ENCODE results near the gene AGBL3.

The AGBL3 gene

DNA sequence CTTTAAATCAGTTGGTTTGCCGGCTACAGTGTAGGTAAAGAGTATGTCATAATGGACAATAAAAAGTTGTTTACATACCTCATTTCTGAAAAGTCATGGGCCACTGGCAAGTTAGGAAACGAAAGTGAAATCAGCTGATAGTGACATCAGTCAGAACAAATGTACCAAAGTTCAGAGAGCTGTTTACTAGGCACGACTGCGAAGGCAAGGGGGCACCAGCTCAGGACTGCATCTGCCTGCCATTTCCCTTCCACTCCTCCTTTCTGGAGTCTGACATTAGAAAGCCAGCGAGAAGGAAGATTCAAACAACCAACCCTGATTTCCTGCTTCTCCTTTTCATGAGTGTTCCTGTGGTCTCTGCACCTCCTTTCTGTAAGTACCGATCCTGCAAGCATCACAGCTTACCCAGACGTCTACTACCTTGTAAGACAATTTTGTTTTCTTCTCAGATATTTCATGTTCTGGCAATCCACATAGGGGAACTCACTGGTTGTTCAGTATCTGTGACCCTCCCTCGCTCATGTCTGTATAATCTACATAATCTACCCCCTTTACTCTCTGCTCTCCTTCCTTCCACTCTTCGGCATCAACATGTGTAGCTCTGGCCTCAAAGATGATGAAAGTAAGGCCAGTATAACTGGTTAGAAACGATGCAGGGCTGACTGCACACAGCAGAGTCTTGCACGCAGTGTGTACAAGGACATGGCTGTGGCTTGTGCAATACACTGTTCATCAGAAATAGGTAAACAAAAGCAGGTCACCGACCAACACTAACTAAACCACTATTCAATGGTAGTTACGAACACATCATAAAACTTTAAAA is 161.8 kb downstream of the AGBL3 start, which contains the start of gene TMEM140:
Gene TMEM140 (plus strand): TSS at position 174 of the 823 bp plus-strand sequence. CDS start 16,370 bp downstream, outside the sequence.
- peak; percentile 73 for DNase-seq (ENCODE audit: low spot score)

DNA sequence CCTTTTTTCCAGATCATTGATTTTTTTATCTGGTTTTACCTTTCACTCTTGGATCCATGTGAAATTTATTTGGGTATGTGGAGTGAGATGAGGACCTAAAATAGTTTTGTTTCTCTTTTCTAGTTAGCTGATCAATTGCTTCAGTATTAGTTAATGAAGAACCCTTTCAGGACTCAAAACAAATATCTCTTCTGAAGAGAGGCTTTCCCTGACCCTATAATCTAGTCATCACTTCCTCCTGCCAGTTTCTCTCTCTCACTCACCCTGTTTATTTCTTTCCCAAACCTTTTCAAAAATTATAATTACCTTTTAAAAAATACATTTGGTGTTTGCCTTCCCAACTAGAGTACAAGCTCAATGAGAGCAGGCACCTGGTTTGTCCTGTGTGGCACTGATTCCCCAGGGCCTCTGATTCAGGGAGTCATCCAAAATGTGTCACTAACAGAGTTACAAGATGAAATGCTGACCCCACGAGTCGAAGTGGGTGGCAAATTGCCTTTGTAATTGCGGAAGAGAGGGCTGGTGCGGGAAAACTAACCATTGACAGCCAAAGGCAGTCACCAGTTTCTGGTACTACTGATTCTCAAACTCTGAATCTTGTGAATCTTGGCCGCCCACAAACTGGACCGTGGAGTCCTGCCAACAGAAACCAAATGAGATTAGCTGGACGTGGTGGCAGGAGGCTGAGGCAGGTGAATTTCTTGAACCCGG is 163.9 kb downstream of the AGBL3 start:
- DNase-seq (ENCODE audit: low spot score): no peak

DNA sequence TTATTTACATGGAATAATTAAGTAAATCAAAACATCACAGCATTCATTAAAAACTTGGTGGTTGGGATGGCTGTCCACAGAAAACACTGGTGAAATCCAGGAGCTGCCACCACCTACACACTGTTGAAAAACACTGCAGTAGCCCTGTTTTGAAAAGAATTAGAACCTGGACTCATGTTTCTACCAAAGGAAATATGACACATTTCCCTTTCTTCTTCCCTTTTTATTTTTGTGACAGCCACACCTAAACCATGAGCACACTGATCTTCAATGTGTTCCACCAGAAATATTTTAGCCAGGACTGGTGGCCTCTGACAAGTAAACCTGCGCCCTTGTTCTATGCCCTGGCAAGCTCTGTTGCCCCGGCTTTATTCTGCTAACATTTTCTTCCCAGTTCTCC is 164.8 kb downstream of the AGBL3 start:
- no peak for DNase-seq (ENCODE audit: low spot score)

DNA sequence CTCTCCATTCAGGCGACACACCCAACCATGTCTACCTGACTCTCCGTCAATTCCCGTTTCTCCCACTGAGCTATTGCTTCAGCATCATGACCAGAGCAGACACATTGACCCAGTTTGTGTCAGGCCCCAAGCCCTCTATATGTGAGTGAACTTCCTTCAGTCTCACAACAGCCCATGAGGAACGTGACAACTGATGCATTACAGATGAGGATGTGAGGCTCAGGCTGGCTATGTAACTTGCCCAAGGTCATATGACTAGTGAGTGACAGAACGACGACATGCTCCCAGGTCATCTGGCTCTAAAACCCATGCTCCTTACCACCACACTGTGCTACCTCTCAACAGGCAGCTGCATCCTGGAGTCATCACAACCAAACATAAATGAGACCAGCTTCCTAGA is 165.2 kb downstream of the AGBL3 start:
- no peak for DNase-seq (ENCODE audit: low spot score)

DNA sequence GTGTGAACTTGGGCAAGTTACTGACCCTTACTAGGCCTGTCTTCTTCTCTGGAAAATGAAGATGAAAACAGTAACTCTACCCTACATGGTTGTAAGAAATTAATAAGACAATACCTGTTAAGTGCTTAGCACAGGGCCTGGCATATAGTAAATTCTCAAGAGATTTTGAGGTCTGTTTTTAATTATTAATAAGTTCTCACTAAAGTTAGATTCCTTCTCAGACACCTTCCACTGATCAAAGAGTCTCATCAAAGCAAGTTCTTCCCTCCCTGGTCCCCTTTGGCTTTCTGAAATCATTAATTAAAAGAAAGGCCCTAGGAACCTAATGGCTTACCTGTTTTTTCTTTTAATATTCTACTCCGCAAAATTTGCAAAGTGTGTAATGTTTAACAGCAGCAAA is 166.1 kb downstream of the AGBL3 start:
- DNase-seq (ENCODE audit: low spot score): no peak

DNA sequence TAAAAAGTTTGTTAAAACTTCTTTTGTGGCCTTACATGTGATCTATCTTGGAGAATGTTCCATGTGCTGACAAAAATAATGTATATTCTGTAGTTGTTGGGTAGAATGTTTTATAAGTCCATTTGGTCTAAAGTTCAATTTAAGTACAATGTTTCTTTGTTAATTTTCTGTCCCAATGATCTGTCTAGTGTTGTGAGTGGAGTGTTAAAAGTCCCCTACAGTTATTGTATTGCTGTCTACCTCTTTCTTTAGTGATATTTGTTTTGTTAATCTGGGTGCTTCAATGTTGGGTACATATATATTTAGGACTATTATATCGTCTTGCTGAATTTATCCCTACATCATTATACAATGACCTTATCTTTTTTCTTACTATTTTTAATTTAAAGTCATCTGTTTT is 168.4 kb downstream of the AGBL3 start:
- no peak for DNase-seq (ENCODE audit: low spot score)

DNA sequence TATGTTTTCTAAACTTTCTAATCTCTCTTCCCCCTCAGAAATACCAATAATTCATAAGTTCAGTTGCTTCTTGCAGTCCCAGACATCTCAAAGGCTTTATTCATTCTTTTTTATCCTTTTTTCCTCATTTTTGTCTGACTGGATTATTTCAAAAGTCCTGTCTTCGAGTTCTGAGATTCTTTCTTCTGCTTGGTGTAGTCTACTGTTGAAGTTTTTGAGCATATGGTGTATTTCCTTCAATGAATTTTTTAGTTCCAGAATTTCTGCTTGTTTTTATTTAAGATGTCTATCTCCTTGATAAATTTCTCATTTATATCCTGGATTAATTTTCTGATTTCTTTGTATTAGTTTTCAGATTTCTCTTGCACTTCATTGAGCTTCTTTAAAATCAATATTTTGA is 170.0 kb downstream of the AGBL3 start:
- no peak for DNase-seq (ENCODE audit: low spot score)

DNA sequence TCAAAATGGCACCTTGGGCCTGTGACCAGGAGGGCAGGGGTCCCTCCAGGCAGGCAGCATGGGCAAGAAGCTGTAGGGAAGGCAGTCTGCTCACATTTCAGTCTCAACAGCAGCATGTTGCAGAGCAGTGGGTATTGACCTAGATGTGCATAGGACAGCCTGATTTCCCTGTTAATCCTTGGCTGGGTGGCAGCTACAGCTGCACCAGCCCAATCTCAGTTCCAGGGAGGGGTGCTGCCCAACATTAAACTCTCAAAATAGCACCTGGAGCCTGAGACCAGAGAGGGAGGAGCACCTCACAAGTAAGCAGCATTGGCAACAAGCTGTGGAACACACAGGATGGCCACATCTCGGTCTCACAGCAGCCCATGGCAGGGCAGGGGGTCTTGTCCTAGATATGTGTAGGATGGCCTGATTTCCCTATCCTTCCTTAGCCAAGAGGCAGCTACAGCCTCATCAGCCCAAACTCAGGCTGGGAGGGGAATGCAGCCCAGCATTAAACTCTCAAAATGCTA is 171.9 kb downstream of the AGBL3 start:
- DNase-seq (ENCODE audit: low spot score): no peak

DNA sequence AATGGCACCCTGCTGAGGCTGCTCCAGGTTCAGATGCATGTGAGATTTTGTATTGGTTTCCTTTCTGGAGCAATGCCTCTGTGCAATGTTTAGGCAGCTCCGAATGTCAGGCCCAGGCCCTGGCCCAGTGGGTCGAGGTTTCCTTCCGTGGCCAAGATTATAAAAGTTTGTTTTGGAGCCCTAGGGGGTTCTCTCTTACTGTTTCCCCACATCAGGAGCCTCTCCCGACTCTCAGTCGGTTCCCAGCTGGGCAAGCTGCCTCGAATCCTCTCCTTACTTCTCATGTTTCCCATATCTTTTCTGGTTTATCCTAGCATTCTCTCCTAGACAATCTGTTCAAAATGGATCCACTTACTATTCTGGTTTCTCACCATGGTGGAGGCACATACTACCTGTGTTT is 172.6 kb downstream of the AGBL3 start:
- no peak for DNase-seq (ENCODE audit: low spot score)

DNA sequence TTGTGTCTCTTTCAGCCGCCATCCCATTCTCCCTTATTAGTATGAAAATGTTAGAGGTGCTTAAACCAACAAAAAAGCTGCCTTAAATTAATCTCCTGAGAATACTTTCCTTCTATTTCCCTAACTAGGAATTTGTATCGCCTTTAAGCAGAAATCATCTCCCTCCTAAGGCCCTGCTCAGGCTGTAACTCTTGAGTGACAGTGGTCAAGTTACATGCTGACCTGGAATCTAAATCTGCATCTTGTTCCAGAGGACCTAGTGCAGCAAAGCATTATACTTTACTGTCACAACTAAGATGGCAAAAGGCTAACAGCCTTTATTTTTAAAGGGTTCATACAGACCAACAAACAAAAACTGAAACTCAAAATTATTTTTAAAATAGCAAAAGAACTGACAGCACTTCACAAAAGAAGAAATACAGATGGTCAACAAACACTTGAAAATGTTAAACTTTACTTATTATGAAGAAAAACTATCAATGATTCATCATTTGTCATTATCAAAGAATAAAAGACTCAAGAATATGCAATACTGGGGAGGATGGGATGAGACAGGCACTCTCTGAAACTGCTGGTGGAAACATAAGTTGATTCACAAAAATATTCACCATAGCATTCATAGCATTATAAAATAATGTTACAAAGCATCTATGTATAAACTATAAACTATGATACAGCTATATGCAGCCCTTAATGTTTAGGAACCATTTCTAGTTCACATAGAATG is 173.2 kb downstream of the AGBL3 start:
- no peak for DNase-seq (ENCODE audit: low spot score)

DNA sequence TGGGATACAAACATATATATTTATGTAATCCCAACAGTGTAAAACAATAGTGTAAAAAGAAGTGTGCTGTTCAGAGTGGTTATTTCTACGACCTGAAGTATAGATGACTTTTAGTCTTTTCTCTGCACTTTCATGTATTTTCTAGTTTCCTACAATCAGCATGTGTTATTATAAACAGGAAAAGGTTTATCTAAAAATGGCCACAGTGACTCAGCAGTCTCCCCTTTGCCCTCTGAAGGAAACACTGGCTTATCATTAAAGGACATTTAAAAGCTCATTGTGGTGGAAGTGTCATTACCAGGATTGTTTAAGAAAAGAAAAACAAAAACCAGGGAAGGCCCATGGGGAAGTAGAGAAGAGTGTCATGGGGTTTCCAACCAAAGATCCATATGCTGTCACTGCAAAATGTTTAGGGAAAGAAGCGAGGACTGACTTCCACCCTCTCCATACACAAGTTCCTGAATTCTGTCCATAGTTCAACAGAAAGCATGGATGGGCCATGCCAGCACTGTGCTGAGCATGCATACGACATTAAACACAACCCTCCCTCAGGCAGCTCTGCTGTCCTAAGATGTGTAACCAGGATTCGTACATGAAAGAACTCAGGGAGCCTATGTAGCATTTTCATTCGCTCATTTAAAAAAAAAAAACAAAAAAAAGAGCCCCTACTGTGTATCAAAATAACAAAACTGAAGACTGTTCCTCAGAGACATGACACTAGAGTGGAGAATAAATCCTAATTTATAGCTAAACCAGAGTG is 174.0 kb downstream of the AGBL3 start:
- DNase-seq (ENCODE audit: low spot score): peak; percentile 19

DNA sequence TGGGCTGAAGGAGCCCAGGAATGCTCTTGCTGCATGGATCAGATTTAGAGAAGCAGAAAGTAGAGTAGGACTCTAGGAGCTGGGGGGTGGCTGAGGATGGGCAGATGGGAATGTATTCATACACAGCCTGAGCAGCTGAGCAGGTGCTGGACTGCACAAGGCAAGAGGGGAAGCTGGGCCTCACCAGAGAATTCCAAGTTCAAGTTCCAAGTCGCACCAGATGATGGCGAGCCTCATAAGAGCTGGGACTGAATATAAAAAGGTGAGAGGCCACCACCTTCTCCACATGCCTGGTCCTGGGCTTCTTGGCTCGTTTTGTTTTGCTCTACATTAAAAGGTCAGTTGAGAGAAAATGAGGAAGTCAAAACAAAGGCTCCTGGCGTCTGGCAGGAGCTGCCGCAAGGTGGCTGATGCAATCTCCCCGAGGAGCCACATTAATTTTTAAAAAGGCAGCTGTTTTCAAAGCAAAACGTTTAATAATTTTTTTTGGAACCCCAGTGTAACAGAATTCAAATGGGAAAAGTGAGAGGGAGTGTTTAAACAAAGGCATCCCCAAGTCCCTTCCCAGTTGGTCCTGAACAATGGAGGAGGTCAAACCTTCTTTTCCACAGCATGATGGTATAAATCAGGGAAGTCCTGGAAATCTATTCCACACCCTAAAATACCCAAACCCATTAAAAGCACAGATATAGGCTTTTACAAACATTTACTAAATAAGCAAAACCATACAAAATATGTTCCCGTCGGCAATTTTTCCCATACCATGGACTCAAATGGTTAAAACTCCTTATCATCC is 174.7 kb downstream of the AGBL3 start:
- no peak for DNase-seq (ENCODE audit: low spot score)

DNA sequence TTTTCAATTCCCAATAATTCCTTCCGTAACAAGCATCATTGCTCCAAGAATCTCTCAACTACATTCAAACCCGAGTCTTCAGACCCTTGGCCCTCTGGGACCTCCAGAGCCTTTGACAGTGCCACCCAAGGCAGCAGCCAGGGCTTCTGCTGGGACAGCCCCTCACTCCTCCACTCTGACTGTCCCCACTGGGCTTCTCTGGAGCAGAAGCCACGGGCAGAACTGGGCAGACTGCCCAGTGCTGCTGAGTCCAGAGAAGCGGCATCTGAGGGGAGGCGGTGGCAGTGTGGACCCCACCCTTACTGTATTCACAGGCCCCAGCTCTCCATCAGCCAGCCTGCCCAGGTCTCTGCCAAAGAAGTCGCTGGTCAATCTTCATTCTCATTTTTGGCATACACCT is 175.4 kb downstream of the AGBL3 start:
- no peak for DNase-seq (ENCODE audit: low spot score)

DNA sequence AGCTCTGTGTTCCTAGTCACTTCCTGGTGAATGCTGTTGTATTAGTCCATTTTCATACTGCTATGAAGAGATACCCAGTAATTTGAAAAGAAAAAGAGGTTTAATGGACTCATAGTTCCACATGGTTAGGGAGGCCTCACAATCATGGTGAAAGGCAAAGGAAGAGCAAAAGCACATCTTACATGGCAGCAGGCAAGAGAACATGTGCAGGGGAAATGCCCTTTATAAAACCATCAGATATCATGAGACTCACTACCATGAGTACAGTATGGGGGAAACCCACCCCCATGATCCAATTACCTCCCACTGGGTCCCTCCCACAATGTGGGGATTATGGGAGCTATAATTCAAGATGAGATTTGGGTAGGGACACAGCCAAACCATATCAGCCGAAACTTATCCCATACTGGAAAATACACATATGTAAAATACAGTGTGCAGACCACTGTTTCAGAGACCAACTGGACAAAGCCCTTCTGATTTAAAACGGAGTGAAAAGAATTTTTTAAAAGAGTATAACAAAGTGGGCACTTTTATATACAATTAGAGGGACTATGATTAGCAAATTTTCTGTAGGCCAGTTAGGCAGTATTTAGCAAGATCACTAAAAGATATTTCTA is 176.2 kb downstream of the AGBL3 start:
- no peak for DNase-seq (ENCODE audit: low spot score)

DNA sequence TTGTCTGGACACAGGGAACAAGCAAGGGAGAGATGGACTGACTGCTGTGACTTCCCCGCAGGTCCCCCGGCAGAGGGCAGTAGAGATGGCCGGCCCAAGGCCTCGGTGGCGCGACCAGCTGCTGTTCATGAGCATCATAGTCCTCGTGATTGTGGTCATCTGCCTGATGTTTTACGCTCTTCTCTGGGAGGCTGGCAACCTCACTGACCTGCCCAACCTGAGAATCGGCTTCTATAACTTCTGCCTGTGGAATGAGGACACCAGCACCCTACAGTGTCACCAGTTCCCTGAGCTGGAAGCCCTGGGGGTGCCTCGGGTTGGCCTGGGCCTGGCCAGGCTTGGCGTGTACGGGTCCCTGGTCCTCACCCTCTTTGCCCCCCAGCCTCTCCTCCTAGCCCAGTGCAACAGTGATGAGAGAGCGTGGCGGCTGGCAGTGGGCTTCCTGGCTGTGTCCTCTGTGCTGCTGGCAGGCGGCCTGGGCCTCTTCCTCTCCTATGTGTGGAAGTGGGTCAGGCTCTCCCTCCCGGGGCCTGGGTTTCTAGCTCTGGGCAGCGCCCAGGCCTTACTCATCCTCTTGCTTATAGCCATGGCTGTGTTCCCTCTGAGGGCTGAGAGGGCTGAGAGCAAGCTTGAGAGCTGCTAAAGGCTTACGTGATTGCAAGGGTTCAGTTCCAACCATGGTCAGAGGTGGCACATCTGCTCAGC is 178.2 kb downstream of the AGBL3 start:
- no peak for DNase-seq (ENCODE audit: low spot score)

DNA sequence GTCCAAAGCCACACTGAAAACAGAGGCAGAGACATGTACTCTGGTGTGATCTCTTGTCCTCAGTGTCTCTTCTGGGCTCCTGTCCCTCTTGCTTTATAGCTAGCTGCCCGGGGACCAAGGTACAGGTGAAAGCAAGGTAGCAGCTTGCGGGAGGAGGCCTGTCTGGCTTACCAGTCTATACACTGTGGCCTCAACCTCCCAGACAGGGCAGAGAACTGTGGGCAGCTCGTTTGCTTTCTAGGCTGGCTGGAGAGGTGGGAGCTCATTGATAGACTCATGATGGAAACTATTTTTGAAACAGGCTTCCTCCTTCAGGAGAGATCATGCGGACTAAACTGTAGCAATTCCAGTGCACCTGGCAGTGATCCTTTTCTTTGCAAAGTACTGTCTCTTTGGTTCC is 179.6 kb downstream of the AGBL3 start:
- DNase-seq (ENCODE audit: low spot score): no peak

DNA sequence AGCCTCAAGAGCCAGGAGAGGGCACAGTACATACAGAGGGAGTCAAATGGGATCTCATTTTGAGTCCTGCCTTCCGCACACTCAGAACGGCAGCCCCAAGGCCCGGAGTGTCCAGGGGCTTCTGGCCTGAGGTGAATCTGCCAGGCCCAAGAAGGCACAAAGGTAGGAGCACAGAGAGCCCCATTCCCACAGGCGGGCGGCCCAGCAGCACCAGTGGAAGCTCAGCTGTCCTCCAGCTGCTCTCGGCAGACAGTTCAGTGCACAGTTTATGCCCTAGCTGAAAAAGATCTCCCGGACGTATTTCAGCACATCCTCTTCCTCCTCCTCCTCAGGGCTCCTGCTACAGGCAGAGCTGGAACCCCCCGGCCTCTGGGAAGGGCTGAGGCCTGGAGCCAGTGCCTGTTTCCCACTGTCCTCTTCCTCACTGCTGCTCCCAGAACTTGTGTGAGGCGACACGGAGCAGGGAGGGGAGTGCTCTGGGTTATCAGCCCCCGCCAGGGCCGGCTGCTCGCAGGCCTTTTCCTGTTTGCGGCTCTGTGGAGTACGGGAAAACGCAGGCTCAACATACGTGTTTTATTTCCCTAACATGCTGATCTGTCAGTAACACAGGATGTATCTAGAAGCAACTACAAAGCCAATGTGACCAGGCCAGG is 180.2 kb downstream of the AGBL3 start:
- DNase-seq (ENCODE audit: low spot score): no peak

DNA sequence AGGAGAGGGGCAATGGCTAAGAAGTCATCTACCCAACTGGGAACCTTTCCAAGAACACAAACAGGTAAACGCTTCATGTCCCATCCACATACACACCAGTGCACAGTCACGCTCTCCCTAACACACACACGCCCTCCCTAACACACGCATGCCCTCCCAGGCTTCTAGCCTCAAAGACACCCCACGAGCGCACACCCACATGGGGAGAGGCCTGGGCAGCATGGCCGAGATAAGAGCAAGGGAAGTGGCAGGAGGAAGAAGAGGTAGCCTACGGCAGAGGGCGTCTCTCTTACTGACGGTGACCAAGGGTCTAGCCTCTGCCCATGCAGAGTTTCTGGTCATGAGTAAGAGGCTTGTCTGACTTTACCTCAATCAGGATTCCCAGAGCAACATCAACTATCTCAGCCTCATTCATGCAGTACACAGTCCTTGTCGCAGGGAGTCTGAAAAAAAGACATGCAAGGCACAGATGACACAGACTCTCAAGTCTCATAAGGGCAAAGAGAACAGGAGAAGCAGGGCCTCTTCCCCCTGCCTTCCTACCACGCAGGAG is 181.1 kb downstream of the AGBL3 start:
- no peak for DNase-seq (ENCODE audit: low spot score)

DNA sequence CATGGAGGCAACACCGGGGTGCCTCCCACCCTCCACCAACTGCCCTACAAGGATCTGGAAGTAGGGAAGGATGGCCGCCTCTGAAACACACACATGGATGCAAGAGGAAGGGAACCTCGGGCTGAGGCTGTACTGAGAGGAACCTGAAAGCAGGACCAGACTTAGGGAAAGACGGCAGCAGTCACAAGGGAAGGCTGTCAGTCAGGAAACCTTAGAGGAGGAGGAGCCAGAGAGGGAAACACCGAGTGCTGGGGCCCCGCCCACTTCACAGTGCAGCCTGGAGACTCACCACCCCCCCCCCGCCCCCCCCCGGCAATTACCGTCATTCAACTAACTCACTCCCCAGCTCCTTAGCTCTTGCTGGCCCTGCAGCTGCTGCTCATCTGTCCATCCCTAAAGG is 181.7 kb downstream of the AGBL3 start:
- peak; percentile 25 for DNase-seq (ENCODE audit: low spot score)

Measured in CD4-positive, alpha-beta T cell treated with Interleukin-15 for 4 hours (primary cell).